B cell (primary cell): ENCODE data around the gene ERC2.

Experiments
- EZH2 ChIP-seq: IDR thresholded peaks from 2 replicates; pipeline ENCODE4 v1.6.1; 2012; ENCODE audit warnings: borderline replicate concordance, low read depth, mild to moderate bottlenecking, moderate library complexity, low read length; ENCODE audit not compliant: insufficient read depth, poor library complexity, severe bottlenecking
- TF ChIP-seq, protein P1 (sequence below): fragments of 200-600 bp; IDR thresholded peaks from one replicate; pipeline ENCODE4 v1.8.0; 2022; ENCODE audit warnings: antibody characterized with exemption, mild to moderate bottlenecking

DNA sequence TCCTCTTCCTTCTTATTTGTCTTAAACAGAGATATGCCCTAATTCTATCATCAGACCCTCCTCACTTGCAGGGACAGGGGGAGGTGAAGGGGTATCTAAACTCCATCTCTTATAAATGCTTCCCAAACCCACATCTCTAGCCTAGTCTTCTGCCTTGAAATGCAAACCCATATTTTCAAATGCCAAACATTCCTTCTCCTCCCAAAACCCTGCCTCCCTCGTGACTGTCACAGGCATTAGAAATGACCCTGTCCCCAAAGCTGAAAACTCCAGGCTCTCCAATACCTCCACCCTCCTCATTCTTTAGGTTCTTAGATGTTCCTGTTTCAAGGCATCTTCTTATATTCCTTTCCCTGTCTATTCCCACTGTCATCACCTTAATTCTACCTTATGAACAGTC, 191.0 kb downstream of the ERC2 start:
- TF ChIP-seq, protein P1, sequence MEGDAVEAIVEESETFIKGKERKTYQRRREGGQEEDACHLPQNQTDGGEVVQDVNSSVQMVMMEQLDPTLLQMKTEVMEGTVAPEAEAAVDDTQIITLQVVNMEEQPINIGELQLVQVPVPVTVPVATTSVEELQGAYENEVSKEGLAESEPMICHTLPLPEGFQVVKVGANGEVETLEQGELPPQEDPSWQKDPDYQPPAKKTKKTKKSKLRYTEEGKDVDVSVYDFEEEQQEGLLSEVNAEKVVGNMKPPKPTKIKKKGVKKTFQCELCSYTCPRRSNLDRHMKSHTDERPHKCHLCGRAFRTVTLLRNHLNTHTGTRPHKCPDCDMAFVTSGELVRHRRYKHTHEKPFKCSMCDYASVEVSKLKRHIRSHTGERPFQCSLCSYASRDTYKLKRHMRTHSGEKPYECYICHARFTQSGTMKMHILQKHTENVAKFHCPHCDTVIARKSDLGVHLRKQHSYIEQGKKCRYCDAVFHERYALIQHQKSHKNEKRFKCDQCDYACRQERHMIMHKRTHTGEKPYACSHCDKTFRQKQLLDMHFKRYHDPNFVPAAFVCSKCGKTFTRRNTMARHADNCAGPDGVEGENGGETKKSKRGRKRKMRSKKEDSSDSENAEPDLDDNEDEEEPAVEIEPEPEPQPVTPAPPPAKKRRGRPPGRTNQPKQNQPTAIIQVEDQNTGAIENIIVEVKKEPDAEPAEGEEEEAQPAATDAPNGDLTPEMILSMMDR = no peak
- TF ChIP-seq EZH2 = no peak
